Measurements from ENCODE around the gene MBD3L4. TPM values are rescaled to one million over a fixed set of nuclear protein-coding genes. Genes with fewer than 3 reads are reported as not detected.
A peak's percentile ranks its signal among the peaks of the same experiment; 100 is the strongest.

MBD3L4 gene
- total and polyA plus RNA-seq, 2 of the 13 experiments (the other 11 are each of a cell fraction or from before 2014, with no cell fraction given), result not detected

- TF ChIP-seq LRRFIP1 (CRISPR knock-in tag; conservative IDR thresholded peaks at IDR 0.05), result no peak
- no peak for TF ChIP-seq ZNF577 (CRISPR knock-in tag; IDR thresholded peaks at IDR 0.05; ENCODE audit: borderline replicate concordance, low read depth)
- TF ChIP-seq ARNT2 (CRISPR knock-in tag; IDR thresholded peaks at IDR 0.05; ENCODE audit: low read depth), result 0 out of 2 replicates have a peak, but pooled peaks have one; percentile 55
- TF ChIP-seq ELK4 (CRISPR knock-in tag; IDR thresholded peaks at IDR 0.05; ENCODE audit: borderline replicate concordance), result peak; percentile 25; the same call in 1 of the 2 replicates
- TF ChIP-seq POLR2G (IDR thresholded peaks at IDR 0.05; ENCODE audit: low read depth, low read length), result peak; percentile 96
- TF ChIP-seq ZNF335 (CRISPR knock-in tag; IDR thresholded peaks at IDR 0.05), result no peak
- no peak for TF ChIP-seq RNF2 (conservative IDR thresholded peaks at IDR 0.05; ENCODE audit: low read depth)
- TF ChIP-seq ZMYM2 (CRISPR knock-in tag; IDR thresholded peaks at IDR 0.05), result no peak
- no peak; the same call in 1 of the 2 replicates for TF ChIP-seq ZNF549 (CRISPR knock-in tag; IDR thresholded peaks at IDR 0.05)
- no peak; the same call in 1 of the 2 replicates for TF ChIP-seq FLYWCH1 (CRISPR knock-in tag; IDR thresholded peaks at IDR 0.05)
- TF ChIP-seq CENPT (CRISPR knock-in tag; IDR thresholded peaks at IDR 0.05; ENCODE audit: low read depth), result no peak
- TF ChIP-seq SRF (IDR thresholded peaks at IDR 0.05; ENCODE audit: low read depth, low read length), result no peak
- no peak for TF ChIP-seq U2AF2 (IDR thresholded peaks at IDR 0.05; ENCODE audit: low read depth, low read length)
- no peak for TF ChIP-seq CREB1 (IDR thresholded peaks at IDR 0.05)
- no peak for TF ChIP-seq CREB1 (CRISPR knock-in tag; IDR thresholded peaks at IDR 0.05)
- 0 out of 2 replicates have a peak, but pooled peaks have one; percentile 44 for TF ChIP-seq EEA1 (CRISPR knock-in tag; IDR thresholded peaks at IDR 0.05; ENCODE audit: borderline replicate concordance)
- TF ChIP-seq THAP11 (CRISPR knock-in tag; IDR thresholded peaks at IDR 0.05), result peak; percentile 88
- TF ChIP-seq THAP9 (CRISPR knock-in tag; IDR thresholded peaks at IDR 0.05; ENCODE audit: borderline replicate concordance), result peak; percentile 81
- TF ChIP-seq YY1 (IDR thresholded peaks at IDR 0.05; ENCODE audit: insufficient read depth, insufficient replicate concordance, low read depth, low read length), result peak; percentile 28
- TF ChIP-seq TEAD2 (CRISPR knock-in tag; IDR thresholded peaks at IDR 0.05), result no peak
Measured at GRCh38 chr19:7069042-7069903, 29.3 kb upstream of the MBD3L4 start, which contains the start of gene ZNF557 (continued).
